Prostate gland (tissue), 2 donors: Measurements from ENCODE around the gene ADAM11.

Experiments
- CTCF ChIP-seq, 4 experiments: fragments of 200-600 bp in 2 of 4; fragments of 450-650 bp in 2 of 4; sonication (generic) in 2 of 4; IDR thresholded peaks; 1 replicate in 3 of 4; 2 replicates in 1 of 4; pipeline ENCODE4 v1.5.1; 2016 to 2019; ENCODE audit warnings: antibody characterized with exemption in 4 of 4, mild to moderate bottlenecking in 2 of 4, moderate library complexity in 2 of 4
- POLR2A ChIP-seq: fragments of 450-650 bp; IDR thresholded peaks from one replicate; pipeline ENCODE4 v1.6.1; 2016; ENCODE audit warnings: antibody characterized with exemption, mild to moderate bottlenecking

DNA sequence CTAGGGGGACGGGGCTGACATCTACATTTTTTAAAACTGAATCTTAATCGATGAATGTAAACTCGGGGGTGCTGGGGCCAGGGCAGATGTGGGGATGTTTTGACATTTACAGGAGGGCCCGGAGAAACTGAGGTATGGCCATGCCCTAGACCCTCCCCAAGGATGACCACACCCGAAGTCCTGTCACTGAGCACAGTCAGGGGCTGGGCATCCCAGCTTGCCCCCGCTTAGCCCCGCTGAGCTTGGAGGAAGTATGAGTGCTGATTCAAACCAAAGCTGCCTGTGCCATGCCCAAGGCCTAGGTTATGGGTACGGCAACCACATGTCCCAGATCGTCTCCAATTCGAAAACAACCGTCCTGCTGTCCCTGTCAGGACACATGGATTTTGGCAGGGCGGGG is 21.4 kb downstream of the ADAM11 start:
- no peak for TF ChIP-seq CTCF (IDR thresholded peaks at IDR 0.05)
- TF ChIP-seq POLR2A, result no peak
